ENCODE data around the gene RAB9A. TPM values are rescaled to one million over a fixed set of nuclear protein-coding genes. Genes with fewer than 3 reads are reported as not detected.

RAB9A gene
- total RNA-seq, 2 donors from 2014 or later, result 21.8 to 34.0 TPM

GRCh38 chrX:13750204-13750603 lies 61.3 kb downstream of the RAB9A start:
- Mint-ChIP-seq H3K36me3 (ENCODE audit: low read depth) (peaks cover 2% of the 10 kb centered on the region), H3K27ac (peak overlapping the region; percentile 45), H3K4me1 (peaks cover 12% of the 10 kb centered on the region), H3K4me3 (no peak overlapping the region), H3K27me3 (no peaks in the 10 kb centered on the region)
- DNase-seq (no peak), ATAC-seq (peak; percentile 76)
- no peaks in the 10 kb centered on the region for H3K9me3 ChIP-seq (ENCODE audit: control insufficient read depth, low read length, poor library complexity, severe bottlenecking)

GRCh38 chrX:13750812-13751211 lies 61.9 kb downstream of the RAB9A start:
- Mint-ChIP-seq H3K27me3 (no peaks in the 10 kb centered on the region), H3K4me3 (no peak overlapping the region), H3K36me3 (ENCODE audit: low read depth) (peaks cover 2% of the 10 kb centered on the region), H3K4me1 (peaks cover 12% of the 10 kb centered on the region), H3K27ac (peak overlapping the region; percentile 45)
- ATAC-seq (no peak), DNase-seq (no peak)
- H3K9me3 ChIP-seq (ENCODE audit: control insufficient read depth, low read length, poor library complexity, severe bottlenecking), result no peaks in the 10 kb centered on the region

- ATAC-seq (no peak), DNase-seq (no peak)
- no peaks in the 10 kb centered on the region for H3K9me3 ChIP-seq (ENCODE audit: control insufficient read depth, low read length, poor library complexity, severe bottlenecking)
- Mint-ChIP-seq H3K4me3 (no peak overlapping the region), H3K4me1 (peaks cover 14% of the 10 kb centered on the region), H3K36me3 (ENCODE audit: low read depth) (no peaks in the 10 kb centered on the region), H3K27ac (peak overlapping the region; percentile 37), H3K27me3 (no peaks in the 10 kb centered on the region)
Observed at GRCh38 chrX:13752141-13752540, 63.2 kb downstream of the RAB9A start.

- no peaks in the 10 kb centered on the region for H3K27me3 Mint-ChIP-seq
- H3K27ac Mint-ChIP-seq, result peak overlapping the region; percentile 37
- DNase-seq (no peak), ATAC-seq (no peak)
- no peaks in the 10 kb centered on the region for H3K9me3 ChIP-seq (ENCODE audit: control insufficient read depth, low read length, poor library complexity, severe bottlenecking)
- peak overlapping the region; percentile 75 for H3K4me3 Mint-ChIP-seq
- peaks cover 11% of the 10 kb centered on the region for H3K4me1 Mint-ChIP-seq
- H3K36me3 Mint-ChIP-seq (ENCODE audit: low read depth), result no peaks in the 10 kb centered on the region
Observed at GRCh38 chrX:13752646-13753045, 63.7 kb downstream of the RAB9A start.

GRCh38 chrX:13754765-13755164 lies 65.8 kb downstream of the RAB9A start:
- peaks cover 11% of the 10 kb centered on the region for H3K4me1 Mint-ChIP-seq
- H3K36me3 Mint-ChIP-seq (ENCODE audit: low read depth), result peaks cover 2% of the 10 kb centered on the region
- H3K27me3 Mint-ChIP-seq, result no peaks in the 10 kb centered on the region
- H3K27ac Mint-ChIP-seq, result no peak overlapping the region
- no peak for DNase-seq
- H3K4me3 Mint-ChIP-seq, result no peak overlapping the region
- H3K9me3 ChIP-seq (ENCODE audit: control insufficient read depth, low read length, poor library complexity, severe bottlenecking), result no peaks in the 10 kb centered on the region
- no peak for ATAC-seq

- H3K36me3 Mint-ChIP-seq (ENCODE audit: low read depth), result peaks cover 2% of the 10 kb centered on the region
- no peak overlapping the region for H3K4me3 Mint-ChIP-seq
- DNase-seq, result no peak
- H3K27me3 Mint-ChIP-seq, result no peaks in the 10 kb centered on the region
- peak; percentile 57 for ATAC-seq
- H3K27ac Mint-ChIP-seq, result no peak overlapping the region
- H3K9me3 ChIP-seq (ENCODE audit: control insufficient read depth, low read length, poor library complexity, severe bottlenecking), result no peaks in the 10 kb centered on the region
- H3K4me1 Mint-ChIP-seq, result peaks cover 9% of the 10 kb centered on the region
Observed at GRCh38 chrX:13755254-13755653, 66.3 kb downstream of the RAB9A start.

GRCh38 chrX:13756381-13756780 lies 67.5 kb downstream of the RAB9A start:
- no peak for DNase-seq
- Mint-ChIP-seq H3K27ac (no peak overlapping the region), H3K27me3 (no peaks in the 10 kb centered on the region), H3K4me1 (peaks cover 9% of the 10 kb centered on the region), H3K36me3 (ENCODE audit: low read depth) (peaks cover 2% of the 10 kb centered on the region), H3K4me3 (no peak overlapping the region)
- no peaks in the 10 kb centered on the region for H3K9me3 ChIP-seq (ENCODE audit: control insufficient read depth, low read length, poor library complexity, severe bottlenecking)
- no peak for ATAC-seq

- DNase-seq (no peak), ATAC-seq (peak; percentile 32)
- Mint-ChIP-seq H3K4me1 (peaks cover 2% of the 10 kb centered on the region), H3K27ac (no peak overlapping the region), H3K4me3 (no peak overlapping the region), H3K27me3 (no peaks in the 10 kb centered on the region), H3K36me3 (ENCODE audit: low read depth) (peaks cover 2% of the 10 kb centered on the region)
- H3K9me3 ChIP-seq (ENCODE audit: control insufficient read depth, low read length, poor library complexity, severe bottlenecking), result no peaks in the 10 kb centered on the region
Observed at GRCh38 chrX:13759152-13759718, 70.3 kb downstream of the RAB9A start.

Other genes with a start within 250 kb of the RAB9A start
- gene EGFL6, start 119.5 kb upstream of the RAB9A start, total RNA-seq, result not detected
- gene TCEANC, start 36.0 kb upstream of the RAB9A start, total RNA-seq, result 1 to 10 TPM; 7.8 to 8.8 TPM
- 10 to 100 TPM; 31.9 to 35.8 TPM for gene TRAPPC2, start 45.5 kb downstream of the RAB9A start, total RNA-seq
- 10 to 100 TPM; 54.7 to 72.1 TPM for gene OFD1, start 45.6 kb downstream of the RAB9A start, total RNA-seq
- not detected for gene GPM6B, start 128.0 kb downstream of the RAB9A start, total RNA-seq